ENCODE data around the gene PCBP3.
A peak's percentile ranks its signal among the peaks of the same experiment; 100 is the strongest.
"Not testable (repeated sequence)": the region's sequence is repeated elsewhere in the genome, so short reads cannot be mapped to it uniquely, and the experiment has no call there.

Gene PCBP3

DNA sequence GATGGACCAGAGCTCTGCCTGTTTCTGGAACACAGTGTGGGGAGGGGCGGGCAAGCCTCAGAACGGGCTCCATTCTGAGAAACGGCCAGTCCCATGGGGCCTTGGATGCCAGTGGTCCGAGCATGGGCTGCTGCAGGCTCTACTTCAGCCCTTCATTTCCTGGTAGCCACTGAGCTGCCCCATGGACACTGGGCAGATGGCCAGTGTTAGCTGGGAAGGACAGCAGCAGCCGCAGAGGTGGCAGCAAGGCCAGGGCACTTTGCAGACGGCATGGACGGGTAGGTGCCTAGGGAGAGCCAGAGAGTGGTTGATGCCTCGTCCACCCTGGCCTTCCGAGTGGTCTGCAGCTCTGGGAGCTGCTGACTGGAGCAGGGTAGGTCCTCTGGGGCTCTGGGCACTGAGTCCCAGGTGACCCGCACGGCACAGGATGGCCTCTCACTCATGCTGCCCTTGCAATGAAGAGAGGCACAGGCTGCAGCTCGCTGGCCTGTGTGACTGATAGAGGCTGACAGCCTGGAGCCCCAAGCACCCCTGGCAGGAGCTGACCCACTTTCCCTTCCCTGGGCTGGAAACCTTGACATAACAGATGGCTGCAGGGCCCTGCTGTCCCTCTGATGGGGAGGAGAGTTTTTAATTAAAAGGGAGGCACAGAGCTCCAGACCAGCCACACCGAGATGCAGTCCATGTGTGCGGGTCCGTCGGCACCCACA, 250.4 kb downstream of the PCBP3 start:
- DNase-seq: peak; percentile 82
- Histone ChIP-seq H3K36me3 (no peaks in the 10 kb centered on the region), H3K27ac (no peak overlapping the region), H3K27me3 (ENCODE audit: insufficient read depth, low read depth, severe bottlenecking) (no peaks in the 10 kb centered on the region), H3K9me3 (ENCODE audit: severe bottlenecking) (no peaks in the 10 kb centered on the region), H3K4me3 (ENCODE audit: low read depth, low read length) (no peak overlapping the region)
- TF ChIP-seq, protein P1, sequence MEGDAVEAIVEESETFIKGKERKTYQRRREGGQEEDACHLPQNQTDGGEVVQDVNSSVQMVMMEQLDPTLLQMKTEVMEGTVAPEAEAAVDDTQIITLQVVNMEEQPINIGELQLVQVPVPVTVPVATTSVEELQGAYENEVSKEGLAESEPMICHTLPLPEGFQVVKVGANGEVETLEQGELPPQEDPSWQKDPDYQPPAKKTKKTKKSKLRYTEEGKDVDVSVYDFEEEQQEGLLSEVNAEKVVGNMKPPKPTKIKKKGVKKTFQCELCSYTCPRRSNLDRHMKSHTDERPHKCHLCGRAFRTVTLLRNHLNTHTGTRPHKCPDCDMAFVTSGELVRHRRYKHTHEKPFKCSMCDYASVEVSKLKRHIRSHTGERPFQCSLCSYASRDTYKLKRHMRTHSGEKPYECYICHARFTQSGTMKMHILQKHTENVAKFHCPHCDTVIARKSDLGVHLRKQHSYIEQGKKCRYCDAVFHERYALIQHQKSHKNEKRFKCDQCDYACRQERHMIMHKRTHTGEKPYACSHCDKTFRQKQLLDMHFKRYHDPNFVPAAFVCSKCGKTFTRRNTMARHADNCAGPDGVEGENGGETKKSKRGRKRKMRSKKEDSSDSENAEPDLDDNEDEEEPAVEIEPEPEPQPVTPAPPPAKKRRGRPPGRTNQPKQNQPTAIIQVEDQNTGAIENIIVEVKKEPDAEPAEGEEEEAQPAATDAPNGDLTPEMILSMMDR (IDR thresholded peaks at IDR 0.05; ENCODE audit: low read depth, low read length): no peak

DNA sequence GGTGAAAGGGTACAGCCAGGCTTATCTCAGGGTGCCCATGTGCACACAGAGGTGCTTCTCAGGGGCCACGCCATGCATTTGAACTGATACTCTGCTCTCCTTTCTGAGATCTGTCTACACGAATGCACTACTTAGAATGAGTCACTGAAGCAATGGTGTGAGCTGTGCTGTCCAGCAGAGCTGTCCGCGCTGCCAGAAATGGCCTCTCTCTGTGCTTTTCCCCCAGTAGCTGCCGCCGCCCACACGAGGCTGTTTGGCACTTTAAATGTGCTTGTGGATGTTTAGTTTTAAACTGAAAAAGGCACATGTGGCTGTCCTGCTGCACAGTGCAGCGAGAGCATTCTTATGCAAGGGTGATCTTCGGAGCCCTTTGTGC, 250.9 kb downstream of the PCBP3 start:
- no peak overlapping the region for H3K27ac ChIP-seq
- no peak for DNase-seq
- no peaks in the 10 kb centered on the region for H3K9me3 ChIP-seq (ENCODE audit: severe bottlenecking)
- TF ChIP-seq, protein P1 (IDR thresholded peaks at IDR 0.05; ENCODE audit: low read depth, low read length): no peak
- no peaks in the 10 kb centered on the region for H3K36me3 ChIP-seq
- H3K27me3 ChIP-seq (ENCODE audit: insufficient read depth, low read depth, severe bottlenecking): no peaks in the 10 kb centered on the region
- H3K4me3 ChIP-seq (ENCODE audit: low read depth, low read length): no peak overlapping the region

DNA sequence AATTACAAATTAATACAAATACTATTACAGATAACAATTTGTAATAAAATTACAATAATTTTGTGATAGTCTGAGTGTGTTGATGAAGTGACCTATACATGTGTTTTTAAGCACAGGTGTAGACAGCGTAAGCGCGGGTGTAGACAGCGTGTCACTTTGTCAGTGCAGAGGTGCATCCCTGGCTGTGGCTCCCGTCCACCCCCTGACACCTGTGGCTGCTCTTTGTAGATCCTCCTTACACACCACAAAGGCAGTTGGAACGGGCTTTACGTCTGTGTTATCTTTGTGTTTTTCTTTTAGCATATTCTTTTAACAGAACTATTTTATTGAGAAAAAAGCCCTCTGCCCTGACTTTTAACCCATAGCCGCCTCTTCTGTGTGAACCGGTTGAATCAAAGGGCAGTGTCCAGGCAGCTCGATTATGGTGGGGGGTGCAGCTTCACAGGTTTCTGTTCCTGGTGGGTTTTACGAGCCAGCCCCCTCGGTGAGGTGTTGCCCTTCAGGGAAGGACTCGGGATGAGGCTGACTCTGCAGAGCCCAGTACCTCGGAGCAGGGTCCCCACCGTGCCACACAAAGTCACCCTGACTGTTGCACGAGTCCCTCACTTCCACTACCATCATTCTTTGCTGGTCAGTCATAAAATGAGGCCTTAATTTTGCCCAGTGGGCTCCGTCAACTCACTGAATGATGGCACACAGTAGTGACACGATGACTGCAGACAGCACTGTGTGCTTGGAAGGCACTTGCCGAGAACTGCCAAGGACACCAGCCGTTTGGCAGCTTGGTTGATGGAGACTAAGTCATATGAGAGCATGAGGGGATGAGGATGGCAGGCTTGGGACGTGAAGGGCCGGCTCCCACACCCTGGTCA, 251.6 kb downstream of the PCBP3 start:
- Histone ChIP-seq H3K27ac (no peak overlapping the region), H3K9me3 (ENCODE audit: severe bottlenecking) (no peaks in the 10 kb centered on the region), H3K4me3 (ENCODE audit: low read depth, low read length) (no peak overlapping the region), H3K36me3 (no peaks in the 10 kb centered on the region), H3K27me3 (ENCODE audit: insufficient read depth, low read depth, severe bottlenecking) (no peaks in the 10 kb centered on the region)
- TF ChIP-seq, protein P1 (IDR thresholded peaks at IDR 0.05; ENCODE audit: low read depth, low read length): no peak
- DNase-seq: no peak

DNA sequence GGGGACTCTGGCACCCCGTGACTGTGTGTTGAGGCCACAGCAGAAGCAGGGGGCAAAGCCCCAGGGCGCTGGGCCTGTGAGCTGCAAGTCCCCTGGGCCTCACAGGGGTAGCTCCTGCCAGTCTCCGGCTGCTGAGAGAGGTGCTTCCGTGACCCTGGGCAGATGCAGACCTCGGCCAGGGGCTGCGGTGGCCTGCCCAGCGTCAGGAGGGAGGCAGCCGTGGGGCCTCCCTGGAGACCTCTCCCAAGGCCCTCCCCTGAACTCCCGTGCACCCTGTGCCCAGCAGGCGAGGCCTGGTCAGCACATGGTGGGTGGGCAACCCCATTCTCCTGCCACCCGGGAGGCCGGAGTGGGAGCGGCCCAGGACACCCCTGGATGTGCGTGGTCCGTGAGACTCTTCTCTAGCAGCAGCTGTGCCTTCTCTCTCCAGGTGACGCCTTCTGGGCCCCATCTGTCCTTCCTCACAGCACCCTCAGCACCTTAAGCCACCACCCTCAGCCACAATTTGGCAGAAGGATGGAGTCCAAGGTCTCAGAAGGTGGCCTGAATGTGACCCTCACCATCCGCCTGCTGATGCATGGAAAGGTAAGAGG, 252.3 kb downstream of the PCBP3 start:
- H3K27ac ChIP-seq: no peak overlapping the region
- DNase-seq: no peak
- H3K27me3 ChIP-seq (ENCODE audit: insufficient read depth, low read depth, severe bottlenecking): no peaks in the 10 kb centered on the region
- TF ChIP-seq, protein P1 (IDR thresholded peaks at IDR 0.05; ENCODE audit: low read depth, low read length): no peak
- no peaks in the 10 kb centered on the region for H3K9me3 ChIP-seq (ENCODE audit: severe bottlenecking)
- no peaks in the 10 kb centered on the region for H3K36me3 ChIP-seq
- H3K4me3 ChIP-seq (ENCODE audit: low read depth, low read length): no peak overlapping the region

DNA sequence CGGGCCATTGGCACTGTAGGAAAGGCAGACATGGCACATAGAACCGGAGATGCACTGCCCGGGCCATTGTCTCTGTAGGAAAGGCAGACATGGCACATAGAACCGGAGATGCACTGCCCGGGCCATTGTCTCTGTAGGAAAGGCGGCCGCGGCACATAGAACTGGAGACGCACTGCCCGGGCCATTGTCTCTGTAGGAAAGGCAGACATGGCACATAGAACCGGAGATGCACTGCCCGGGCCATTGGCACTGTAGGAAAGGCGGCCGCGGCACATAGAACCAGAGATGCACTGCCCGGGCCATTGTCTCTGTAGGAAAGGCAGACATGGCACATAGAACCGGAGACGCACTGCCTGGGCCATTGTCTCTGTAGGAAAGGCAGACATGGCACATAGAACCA, 252.9 kb downstream of the PCBP3 start:
- DNase-seq; H3K4me3 ChIP-seq (ENCODE audit: low read depth, low read length); H3K27ac ChIP-seq; H3K9me3 ChIP-seq (ENCODE audit: severe bottlenecking); H3K36me3 ChIP-seq; H3K27me3 ChIP-seq (ENCODE audit: insufficient read depth, low read depth, severe bottlenecking): not testable (repeated sequence)

Measured in WERI-Rb-1 (cell line).